Right renal cortex interstitium (tissue), 3 donors: ENCODE measurements around the gene MICU2. TPM values are rescaled to one million over a fixed set of nuclear protein-coding genes. Genes with fewer than 3 reads are reported as not detected.

Source experiments
- DNase-seq, 3 donors: peaks; one replicate each; pipeline ENCODE4 v3.0.0-alpha.2; 2013; ENCODE audit warnings: low read depth in 3 of 3, low spot score in 2 of 3
- polyA plus RNA-seq, 3 donors: library from polyadenylated mRNA; unstranded; fragments of 120-200 nt; gene quantifications; one replicate each; pipeline ENCODE4 v1.2.1, GENCODE V29; 2013; ENCODE audit not compliant: insufficient read length in 3 of 3

MICU2 gene
- polyA plus RNA-seq, 3 donors = 106 to 113 (median 113) TPM

DNA sequence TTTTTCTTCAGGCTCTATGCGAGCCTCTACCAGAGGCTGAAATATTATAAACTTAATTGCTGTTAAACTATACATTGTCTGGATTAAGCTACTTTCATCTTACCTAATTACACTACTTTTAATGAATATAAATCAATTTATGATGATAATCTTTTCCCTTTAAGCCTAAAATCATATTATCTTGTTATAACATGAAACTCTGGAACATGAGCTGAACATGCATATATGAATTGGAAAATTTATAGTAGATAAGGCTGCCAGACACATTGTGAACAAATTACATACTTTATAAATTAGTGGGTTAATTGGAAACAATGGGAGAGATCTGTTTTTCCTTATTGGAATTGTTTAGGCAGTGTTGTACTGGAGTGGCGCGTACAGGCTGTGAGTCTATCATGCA lies 99.6 kb downstream of the MICU2 start:
- no peak for DNase-seq

DNA sequence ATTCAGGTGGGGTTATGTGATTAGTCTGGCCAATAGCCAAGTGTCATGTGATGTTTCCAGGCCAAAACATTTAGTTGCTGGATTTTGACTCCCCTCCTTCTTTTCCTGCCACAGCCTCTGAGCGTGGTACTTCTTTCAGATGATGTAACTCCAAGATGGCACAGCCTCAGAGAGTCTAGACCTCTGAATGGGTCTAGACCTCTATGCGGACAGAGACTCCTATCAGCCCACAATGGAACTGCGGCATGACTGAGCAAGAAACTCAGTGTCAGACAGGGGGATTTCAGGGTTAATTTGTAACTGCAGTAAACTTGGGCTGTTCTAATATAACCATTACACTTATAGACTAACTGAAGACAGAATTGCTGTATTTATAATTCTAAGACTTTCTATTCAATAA lies 102.3 kb downstream of the MICU2 start:
- DNase-seq = no peak

DNA sequence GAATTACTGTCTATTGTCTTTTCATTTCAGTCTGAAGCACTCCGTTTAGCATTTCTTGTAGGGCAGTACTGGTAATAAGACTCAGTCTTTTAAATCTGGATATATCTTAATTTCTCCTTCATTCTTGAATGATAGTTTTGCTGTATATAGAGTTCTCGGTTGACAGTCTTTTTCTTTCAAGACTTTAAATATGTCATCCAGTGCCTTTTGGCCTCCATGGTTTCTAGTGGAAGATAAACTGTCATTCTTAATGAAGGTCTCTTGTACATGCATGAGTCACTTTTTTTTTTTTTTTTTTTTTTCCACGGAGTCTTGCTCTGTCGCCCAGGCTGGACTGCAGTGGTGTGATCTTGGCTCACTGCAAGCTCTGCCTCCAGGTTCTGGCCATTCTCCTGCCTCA lies 117.6 kb downstream of the MICU2 start:
- DNase-seq = no peak

DNA sequence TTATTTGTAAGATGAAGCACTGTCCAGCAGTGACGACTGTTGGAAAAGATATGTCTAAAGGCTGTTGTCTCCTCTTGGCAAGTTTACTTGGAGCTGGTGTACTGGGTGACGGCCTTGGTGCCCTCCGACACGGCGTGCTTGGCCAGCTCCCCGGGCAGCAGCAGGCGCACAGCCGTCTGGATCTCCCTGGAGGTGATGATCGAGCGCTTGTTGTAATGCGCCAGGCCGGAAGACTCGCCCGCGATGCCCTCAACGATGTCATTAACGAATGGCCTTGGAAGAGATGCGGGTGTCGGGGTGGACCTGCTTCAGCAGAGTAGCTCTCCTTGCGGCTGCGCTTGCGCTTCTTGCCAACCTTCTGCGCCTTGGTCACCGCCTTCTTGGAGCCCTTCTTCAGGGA lies 120.2 kb downstream of the MICU2 start:
- no peak for DNase-seq

GRCh38 chr13:21481359-21481758 lies 122.6 kb downstream of the MICU2 start:
- DNase-seq = no peak

DNA sequence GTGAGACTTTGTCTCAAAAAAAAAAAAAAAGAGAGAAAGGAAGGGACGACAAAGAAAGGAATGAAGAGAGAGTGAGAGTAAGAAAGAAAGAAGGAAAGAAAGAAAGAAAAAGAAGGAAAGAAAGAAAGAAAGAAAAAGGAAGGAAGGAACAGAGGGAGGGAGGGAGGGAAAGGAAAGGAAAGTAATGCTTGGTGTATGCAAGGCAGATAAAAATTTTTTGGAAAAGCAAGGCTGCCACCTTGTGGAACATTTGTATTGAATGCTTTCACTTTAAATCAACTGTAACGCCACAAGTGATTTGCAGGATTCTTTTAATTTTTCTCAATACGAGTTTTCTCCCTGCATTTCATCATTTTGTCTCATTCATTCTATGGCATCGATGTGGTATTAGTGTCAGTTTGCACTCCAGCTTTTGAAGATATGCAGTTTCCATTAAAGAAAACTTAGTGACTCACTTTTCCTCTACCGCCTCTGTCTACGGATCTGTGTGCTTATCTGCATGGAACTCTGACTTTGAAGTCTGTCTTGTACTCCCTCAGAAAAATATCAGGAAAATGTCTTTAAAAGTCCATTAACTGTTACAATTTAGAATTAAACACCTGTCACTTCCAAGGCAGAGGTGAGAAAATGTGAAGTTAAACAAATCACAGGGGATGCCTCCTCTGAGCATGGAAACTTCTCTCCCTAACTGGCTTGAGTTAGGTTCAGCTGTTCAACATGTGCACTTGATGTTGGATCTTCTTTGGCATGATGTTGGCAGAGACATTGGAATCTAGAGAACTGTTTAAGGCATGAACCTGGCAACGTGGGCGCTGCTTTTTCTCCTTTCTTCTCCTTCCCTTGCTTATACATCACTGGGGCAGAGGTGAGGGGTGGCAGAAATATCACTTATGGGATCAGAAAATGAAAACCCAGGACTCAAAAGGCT lies 124.8 kb downstream of the MICU2 start:
- peak; percentile 58 to 76 (median 58) for DNase-seq

DNA sequence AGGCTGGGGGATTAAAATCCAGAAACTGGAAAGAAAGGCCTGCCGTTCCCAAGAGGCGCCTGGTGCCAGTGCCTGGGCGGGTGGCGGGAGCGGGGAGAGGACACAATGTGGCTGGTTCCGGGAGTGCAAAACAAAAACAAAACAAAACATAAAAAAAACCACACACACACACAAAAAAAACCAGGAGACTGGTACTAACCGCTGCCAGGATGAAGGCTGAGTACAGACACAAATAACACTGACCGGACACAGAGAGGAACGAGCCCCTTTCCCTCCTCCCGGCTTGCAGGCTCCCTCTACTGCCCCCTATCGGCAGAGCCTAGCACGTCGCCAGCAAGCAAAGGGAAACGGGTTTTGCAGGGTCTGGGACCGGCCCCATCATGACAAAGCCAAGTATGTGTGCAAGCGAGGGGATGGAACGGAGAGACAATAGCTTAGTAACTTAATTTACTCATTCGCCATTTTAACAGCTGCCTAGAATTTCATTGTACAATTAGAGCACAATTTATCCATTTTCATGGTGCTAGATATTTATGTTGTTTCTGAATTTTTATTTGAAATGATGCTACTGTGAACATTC lies 127.0 kb downstream of the MICU2 start:
- DNase-seq = peak; percentile 64 to 80 (median 74)

GRCh38 chr13:21475115-21475514 lies 128.9 kb downstream of the MICU2 start:
- no peak for DNase-seq

GRCh38 chr13:21470785-21471184 lies 133.2 kb downstream of the MICU2 start:
- no peak for DNase-seq

- no peak for DNase-seq
Measured at GRCh38 chr13:21466527-21466926, 137.4 kb downstream of the MICU2 start.

DNA sequence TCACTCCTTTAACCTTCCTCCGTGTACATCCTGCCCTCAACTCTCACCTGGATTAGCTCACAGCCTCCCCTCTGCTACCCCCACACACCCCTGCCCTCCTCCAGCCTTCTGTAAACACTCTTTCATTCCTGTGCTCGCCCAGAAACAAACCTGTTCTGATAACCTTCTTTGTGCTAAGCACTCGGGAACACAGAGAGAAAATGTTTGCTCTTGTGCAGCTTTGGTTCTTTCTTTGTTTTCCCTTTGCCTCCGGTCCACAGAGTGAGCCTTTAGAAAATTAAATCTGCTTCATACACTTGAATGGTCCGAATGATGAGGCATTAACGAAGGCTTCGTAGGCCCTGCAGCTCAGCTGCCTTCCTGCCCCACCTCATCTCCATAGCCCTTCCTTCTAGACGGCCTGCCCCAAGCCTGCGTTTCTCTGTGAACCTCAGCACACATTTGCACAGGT lies 138.2 kb downstream of the MICU2 start:
- no peak for DNase-seq

GRCh38 chr13:21463424-21463823 lies 140.5 kb downstream of the MICU2 start:
- no peak for DNase-seq

DNA sequence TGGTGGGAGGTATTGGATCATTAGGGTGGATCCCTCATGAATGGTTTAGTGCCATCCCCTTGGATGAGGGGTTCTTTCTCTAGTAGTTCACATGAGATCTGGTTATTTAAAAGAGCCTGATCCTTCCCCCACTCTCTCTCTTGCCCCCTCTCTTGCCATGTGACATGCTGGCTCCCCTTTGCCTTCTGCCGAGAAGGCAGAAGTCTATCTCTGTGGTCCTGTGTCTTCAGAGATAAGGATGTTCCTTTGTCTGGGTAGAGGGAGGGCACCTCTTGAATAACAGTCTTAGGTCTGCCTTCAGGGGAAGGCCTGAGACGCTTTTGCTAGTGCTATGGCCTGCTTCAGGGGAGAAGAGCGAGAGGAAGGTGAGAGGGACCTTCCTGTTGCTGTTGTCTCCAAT lies 142.8 kb downstream of the MICU2 start:
- no peak for DNase-seq

- peak in 2 of 3 donors; percentile 62 to 75 for DNase-seq
Measured at GRCh38 chr13:21458813-21459701, 144.9 kb downstream of the MICU2 start, which contains the start of gene ZDHHC20. ZDHHC20 (minus strand) TSS chr13:21459303; CDS start chr13:21459171, 132 bp downstream.

DNA sequence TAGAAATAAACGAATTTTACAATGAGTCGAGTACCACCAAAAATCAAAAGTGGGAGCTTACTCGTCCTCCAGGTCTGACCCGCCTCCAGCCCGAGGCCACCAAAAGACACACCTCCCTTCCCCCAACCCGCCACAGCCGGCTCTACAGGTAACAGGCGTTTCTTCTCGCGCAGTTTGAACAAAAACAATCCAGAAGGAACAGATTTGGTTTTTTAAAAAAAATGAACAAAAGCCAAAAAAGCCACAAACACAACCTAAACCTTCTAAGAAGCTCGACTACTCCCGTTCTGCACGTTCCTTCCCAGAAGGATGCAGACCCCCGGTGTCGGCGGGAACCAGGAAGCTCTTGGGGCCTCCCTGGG lies 145.5 kb downstream of the MICU2 start:
- peak in 1 of 3 donors; percentile 40 for DNase-seq

DNA sequence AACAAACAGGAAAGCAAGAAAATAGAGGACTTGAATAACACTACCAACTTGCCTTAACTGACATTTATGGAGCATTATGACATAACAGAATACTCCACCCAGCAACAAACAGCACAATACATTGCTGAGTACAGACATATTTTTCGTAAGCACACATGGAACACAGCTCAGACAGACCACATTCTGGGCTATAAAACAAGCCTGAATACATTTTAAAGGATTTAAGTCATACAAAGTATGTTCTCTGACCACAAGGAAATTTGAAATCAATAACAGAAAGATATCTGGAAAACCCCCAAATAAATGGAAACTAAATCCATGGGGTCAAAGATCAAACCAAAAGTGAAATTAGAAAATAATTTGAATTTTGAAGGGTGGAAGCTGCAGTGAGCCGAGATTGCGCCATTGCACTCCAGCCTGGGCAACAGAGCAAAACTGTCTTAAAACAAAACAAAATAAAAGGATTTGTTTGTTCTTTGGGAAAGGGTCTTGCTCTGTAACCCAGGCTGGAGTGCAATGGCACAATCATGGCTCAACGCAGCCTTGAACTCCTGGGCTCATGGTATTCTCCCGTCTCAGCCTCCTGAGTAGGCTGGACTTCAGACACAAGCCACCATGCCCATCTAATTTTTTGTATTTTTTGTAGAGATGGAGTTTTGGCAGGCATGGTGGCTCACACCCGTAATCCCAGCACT lies 150.4 kb downstream of the MICU2 start:
- DNase-seq = no peak

GRCh38 chr13:21450936-21451335 lies 153.0 kb downstream of the MICU2 start:
- no peak for DNase-seq

GRCh38 chr13:21446656-21447055 lies 157.3 kb downstream of the MICU2 start:
- DNase-seq = no peak

DNA sequence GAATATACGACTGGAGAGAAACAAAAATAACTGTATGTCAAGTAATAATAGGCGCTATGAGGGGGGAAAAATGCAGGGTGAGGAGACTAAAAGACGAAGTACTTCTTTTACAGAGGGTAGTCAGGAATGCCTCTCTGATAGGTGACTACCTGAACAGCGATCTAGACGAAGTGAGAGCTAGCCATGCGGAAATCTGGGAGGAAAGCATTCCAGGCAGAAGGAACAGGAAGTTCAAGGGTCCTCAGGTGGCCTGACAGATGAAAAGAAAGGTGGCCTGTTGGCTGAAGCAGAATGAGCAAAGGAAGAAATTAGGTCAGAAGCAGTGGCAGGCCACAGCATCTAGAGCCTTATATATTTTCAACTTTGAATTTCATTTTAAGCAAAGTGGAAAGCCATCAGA lies 158.2 kb downstream of the MICU2 start:
- no peak for DNase-seq

GRCh38 chr13:21443171-21443570 lies 160.8 kb downstream of the MICU2 start:
- DNase-seq = no peak
